Keratinocyte (primary cell): Measurements from ENCODE around the gene TTBK1. TPM values are rescaled to one million over a fixed set of nuclear protein-coding genes. Genes with fewer than 3 reads are reported as not detected.

ENCODE experiments used
- DNase-seq: peaks from one replicate; pipeline ENCODE4 v3.0.0-alpha.2; 2011; ENCODE audit warnings: low read depth, missing footprints, low spot score
- FAIRE-seq: peaks from 2 replicates; lab custom pipeline; 2011; peaks lifted over from hg19 to GRCh38; lab: Jason Lieb, UNC
- H2AFZ ChIP-seq: 2 replicates; pipeline ENCODE4 v1.6.0; 2012; ENCODE audit warnings: low read length, control low read depth, inconsistent platforms; ENCODE audit not compliant: control insufficient read depth
- H3K27ac ChIP-seq: 2 replicates; pipeline ENCODE4 v1.5.1; 2011; ENCODE audit warnings: low read length; ENCODE audit not compliant: control insufficient read depth, insufficient read depth
- H3K27me3 ChIP-seq: 3 replicates; pipeline ENCODE4 v1.6.0; 2011; ENCODE audit warnings: low read length; ENCODE audit not compliant: control insufficient read depth, insufficient read depth; ENCODE audit errors: extremely low read depth
- H3K36me3 ChIP-seq, 2 experiments: 2 replicates in 1 of 2; 3 replicates in 1 of 2; pipeline ENCODE4 v1.5.1; 2011; ENCODE audit warnings: low read length in 2 of 2, mild to moderate bottlenecking in 1 of 2; ENCODE audit not compliant: control insufficient read depth in 2 of 2, insufficient read depth in 2 of 2; ENCODE audit errors: extremely low read depth in 1 of 2
- H3K4me1 ChIP-seq: 3 replicates; pipeline ENCODE4 v1.5.1; 2011; ENCODE audit warnings: low read length; ENCODE audit not compliant: control insufficient read depth, insufficient read depth; ENCODE audit errors: extremely low read depth
- H3K4me2 ChIP-seq: 3 replicates; pipeline ENCODE4 v1.6.0; 2011; ENCODE audit warnings: low read depth, low read length; ENCODE audit not compliant: control insufficient read depth, insufficient read depth; ENCODE audit errors: extremely low read depth
- H3K4me3 ChIP-seq, 3 experiments: fragments of 200-600 bp in 1 of 3; sonication (generic) in 1 of 3; 2 replicates in 2 of 3; 3 replicates in 1 of 3; pipeline ENCODE4 v1.5.1; 2011 to 2016; ENCODE audit warnings: low read length in 3 of 3, mild to moderate bottlenecking in 3 of 3, control low read depth in 2 of 3, inconsistent platforms in 1 of 3, low read depth in 1 of 3, mixed read lengths in 1 of 3, mixed run types in 1 of 3, moderate library complexity in 1 of 3; ENCODE audit not compliant: control insufficient read depth in 2 of 3, insufficient read depth in 2 of 3; ENCODE audit errors: extremely low read depth in 1 of 3
- H3K79me2 ChIP-seq: 2 replicates; pipeline ENCODE4 v1.6.0; 2012; ENCODE audit warnings: low read length; ENCODE audit not compliant: control insufficient read depth, insufficient read depth
- H3K9ac ChIP-seq: 3 replicates; pipeline ENCODE4 v1.6.0; 2011; ENCODE audit warnings: low read length; ENCODE audit not compliant: control insufficient read depth, insufficient read depth; ENCODE audit errors: extremely low read depth
- H3K9me1 ChIP-seq: 3 replicates; pipeline ENCODE4 v1.6.0; 2011; ENCODE audit warnings: low read length; ENCODE audit not compliant: control insufficient read depth, insufficient read depth; ENCODE audit errors: extremely low read depth
- H3K9me3 ChIP-seq: 2 replicates; pipeline ENCODE4 v1.5.1; 2012; ENCODE audit warnings: low read depth, low read length; ENCODE audit not compliant: control insufficient read depth
- H4K20me1 ChIP-seq: 3 replicates; pipeline ENCODE4 v1.6.0; 2011; ENCODE audit warnings: low read length; ENCODE audit not compliant: control insufficient read depth, insufficient read depth; ENCODE audit errors: extremely low read depth
- EZH2 ChIP-seq: IDR thresholded peaks from one replicate; pipeline ENCODE4 v1.6.1; 2012; ENCODE audit warnings: inconsistent platforms, mild to moderate bottlenecking, low read length, moderate library complexity
- dilution Hi-C: fragments of 300-500 bp; cut with MboI; formaldehyde crosslinking; loops from one replicate; pipeline ENCODE4 v1.7.0; 2020; ENCODE audit warnings: low sequenced_read_pairs; ENCODE audit not compliant: extremely low pct_ligation_motif_present
- polyA plus RNA-seq, 5 experiments: library from polyadenylated mRNA; depleted of rRNA in 3 of 5; stranded (reverse) in 3 of 5; stranded (forward) in 1 of 5; unstranded in 1 of 5; fragments of >200 nt; gene quantifications; 1 replicate in 1 of 5; 2 replicates in 3 of 5; 3 replicates in 1 of 5; pipeline versions ENCODE4 v1.2.1 to v1.2.3, GENCODE V29; 2011 to 2012; ENCODE audit warnings: missing spikeins in 2 of 5, low read depth in 1 of 5, low replicate concordance in 1 of 5
- TF ChIP-seq, protein P1 (sequence below), 3 experiments: IDR thresholded peaks in 1 of 3; conservative IDR thresholded peaks in 1 of 3; optimal IDR thresholded peaks in 1 of 3; 2 replicates in 2 of 3; 3 replicates in 1 of 3; pipeline versions ENCODE3 to v1.5.1; 2011; ENCODE audit warnings: low read length in 3 of 3, mild to moderate bottlenecking in 3 of 3, moderate library complexity in 2 of 3, control low read depth in 1 of 3, inconsistent platforms in 1 of 3; ENCODE audit not compliant: insufficient read depth in 2 of 3; ENCODE audit errors: extremely low read depth in 1 of 3

Gene TTBK1
- polyA plus RNA-seq, 1 donor (not counting 4 experiments of a cell fraction or from before 2014, with no cell fraction given), result not detected

DNA sequence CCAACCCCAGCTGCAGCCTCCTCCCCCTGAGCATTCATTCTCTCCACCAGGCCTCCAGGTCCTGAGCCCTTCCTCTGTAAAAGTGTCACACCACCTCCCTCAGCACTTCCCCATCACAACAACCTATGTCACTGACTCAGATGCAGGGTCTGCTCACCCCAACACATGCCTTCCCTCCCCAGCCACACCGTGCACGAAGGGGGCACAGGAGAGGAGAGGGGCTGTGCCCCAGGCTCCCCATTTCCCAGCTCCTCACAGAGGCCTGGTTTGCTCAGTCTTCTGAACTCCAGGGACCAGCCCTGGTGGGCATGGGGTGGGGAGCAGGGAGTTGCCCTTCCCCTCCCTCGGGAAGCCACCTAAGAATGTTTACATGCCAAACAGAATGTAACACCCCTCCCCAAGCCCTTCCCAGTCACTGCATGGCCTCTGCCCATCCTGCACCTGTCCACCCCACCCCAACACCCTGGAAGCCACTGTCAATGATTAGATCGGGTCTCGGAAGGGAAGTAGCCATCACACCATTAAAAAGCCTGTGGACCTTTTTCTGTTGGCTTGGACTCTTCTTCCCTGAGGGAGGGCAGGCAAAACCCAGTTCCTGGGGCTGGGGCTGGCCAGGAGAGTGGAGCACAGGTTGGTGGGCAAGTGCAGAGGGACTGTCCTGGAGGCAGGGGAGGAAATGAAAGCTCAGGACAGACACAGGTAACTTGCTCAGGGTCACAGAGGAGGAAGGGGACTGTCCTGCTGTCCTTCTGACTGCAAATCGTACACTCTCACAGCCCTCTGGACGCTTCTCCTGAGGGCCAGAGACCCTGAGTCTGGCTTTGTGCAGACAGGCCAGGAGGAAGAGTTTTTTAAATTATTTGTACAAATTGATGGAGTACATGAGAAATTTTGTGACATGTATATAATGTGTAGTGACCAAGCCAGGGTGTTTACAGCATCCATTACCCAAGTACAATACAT is 44.7 kb downstream of the TTBK1 start:
- Histone ChIP-seq H3K36me3 (no peaks in the 10 kb centered on the region), H3K27ac (no peak overlapping the region), H3K4me1 (peaks cover 4% of the 10 kb centered on the region), H4K20me1 (no peaks in the 10 kb centered on the region), H3K9ac (no peak overlapping the region), H3K9me1 (no peaks in the 10 kb centered on the region), H2AFZ (no peak overlapping the region), H3K9me3 (no peaks in the 10 kb centered on the region), H3K4me2 (no peak overlapping the region), H3K4me3 (no peak overlapping the region), H3K27me3 (peaks cover 39% of the 10 kb centered on the region), H3K79me2 (no peaks in the 10 kb centered on the region)
- TF ChIP-seq, protein P1, sequence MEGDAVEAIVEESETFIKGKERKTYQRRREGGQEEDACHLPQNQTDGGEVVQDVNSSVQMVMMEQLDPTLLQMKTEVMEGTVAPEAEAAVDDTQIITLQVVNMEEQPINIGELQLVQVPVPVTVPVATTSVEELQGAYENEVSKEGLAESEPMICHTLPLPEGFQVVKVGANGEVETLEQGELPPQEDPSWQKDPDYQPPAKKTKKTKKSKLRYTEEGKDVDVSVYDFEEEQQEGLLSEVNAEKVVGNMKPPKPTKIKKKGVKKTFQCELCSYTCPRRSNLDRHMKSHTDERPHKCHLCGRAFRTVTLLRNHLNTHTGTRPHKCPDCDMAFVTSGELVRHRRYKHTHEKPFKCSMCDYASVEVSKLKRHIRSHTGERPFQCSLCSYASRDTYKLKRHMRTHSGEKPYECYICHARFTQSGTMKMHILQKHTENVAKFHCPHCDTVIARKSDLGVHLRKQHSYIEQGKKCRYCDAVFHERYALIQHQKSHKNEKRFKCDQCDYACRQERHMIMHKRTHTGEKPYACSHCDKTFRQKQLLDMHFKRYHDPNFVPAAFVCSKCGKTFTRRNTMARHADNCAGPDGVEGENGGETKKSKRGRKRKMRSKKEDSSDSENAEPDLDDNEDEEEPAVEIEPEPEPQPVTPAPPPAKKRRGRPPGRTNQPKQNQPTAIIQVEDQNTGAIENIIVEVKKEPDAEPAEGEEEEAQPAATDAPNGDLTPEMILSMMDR (optimal IDR thresholded peaks at IDR 0.05 in 1 of 3, IDR thresholded peaks at IDR 0.05 in 1 of 3, conservative IDR thresholded peaks at IDR 0.05 in 1 of 3; ENCODE audit: extremely low read depth in 1 of 3, insufficient read depth in 2 of 3, low read length in 3 of 3), result no peak
- no peak for TF ChIP-seq EZH2
- DNase-seq, result no peak
- dilution Hi-C loops, result no loop called here
- FAIRE-seq, result no peak

- H3K4me2 ChIP-seq, result no peak overlapping the region
- no peaks in the 10 kb centered on the region for H4K20me1 ChIP-seq
- no peaks in the 10 kb centered on the region for H3K4me1 ChIP-seq
- no peak overlapping the region for H3K4me3 ChIP-seq
- TF ChIP-seq, protein P1 (optimal IDR thresholded peaks at IDR 0.05 in 1 of 3, IDR thresholded peaks at IDR 0.05 in 1 of 3, conservative IDR thresholded peaks at IDR 0.05 in 1 of 3; ENCODE audit: extremely low read depth in 1 of 3, insufficient read depth in 2 of 3, low read length in 3 of 3), result no peak
- TF ChIP-seq EZH2, result no peak
- H3K9me3 ChIP-seq, result no peaks in the 10 kb centered on the region
- H3K36me3 ChIP-seq, result no peaks in the 10 kb centered on the region
- H3K27me3 ChIP-seq, result peaks cover 23% of the 10 kb centered on the region
- H3K9ac ChIP-seq, result no peak overlapping the region
- FAIRE-seq (no peak), DNase-seq (no peak)
- dilution Hi-C loops, result no loop called here
- no peak overlapping the region for H2AFZ ChIP-seq
- H3K9me1 ChIP-seq, result no peaks in the 10 kb centered on the region
- no peak overlapping the region for H3K27ac ChIP-seq
- no peaks in the 10 kb centered on the region for H3K79me2 ChIP-seq
These were observed 47.1 kb downstream of the TTBK1 start for GRCh38 chr6:43290339-43290904.
